Measurements from ENCODE around the gene SH3TC2. TPM values are rescaled to one million over a fixed set of nuclear protein-coding genes. Genes with fewer than 3 reads are reported as not detected.

SH3TC2 gene
- polyA plus RNA-seq, 1 of the 3 experiments (the other 2 are of a cell fraction) = 1.1 TPM

GRCh38 chr5:148970876-148971275 lies 92.0 kb downstream of the SH3TC2 start:
- no peaks in the 10 kb centered on the region for H3K79me2 ChIP-seq (ENCODE audit: insufficient read depth)
- ChIA-PET CTCF (interaction anchor here (1.0 to 2.0 kb wide), 3 partner anchors 13 to 229 kb away, joined by 3 to 6 read pairs (median 4); no protein-coding TSS in a partner anchor), POLR2A (no interaction called here)
- H3K9me3 ChIP-seq = no peaks in the 10 kb centered on the region
- no peaks in the 10 kb centered on the region for H3K9me2 ChIP-seq
- H4K20me1 ChIP-seq (ENCODE audit: insufficient read depth) = no peaks in the 10 kb centered on the region
- H3K4me3 ChIP-seq (ENCODE audit: low read depth in 2 of 2, low read length in 1 of 2) = no peak overlapping the region
- H3K27ac ChIP-seq (ENCODE audit: low read depth in 2 of 2, low read length in 1 of 2) = peak overlapping the region in 1 of 2 experiments; percentile 92; a peak in 1 of 4 replicates
- peaks cover 13 to 45% of the 10 kb centered on the region in 2 experiments for H3K4me1 ChIP-seq (ENCODE audit: control insufficient read depth in 1 of 2, insufficient read depth in 2 of 2, low read depth in 1 of 2, low read length in 1 of 2)
- H3K4me2 ChIP-seq = no peak overlapping the region
- peaks cover 28% of the 10 kb centered on the region for H3F3A ChIP-seq (replicated peaks; ENCODE audit: insufficient read depth)
- H3K9ac ChIP-seq = no peak overlapping the region
- no peak for TF ChIP-seq JUND (IDR thresholded peaks at IDR 0.05)
- no peak for TF ChIP-seq TCF12 (IDR thresholded peaks at IDR 0.05)
- TF ChIP-seq, protein P1, sequence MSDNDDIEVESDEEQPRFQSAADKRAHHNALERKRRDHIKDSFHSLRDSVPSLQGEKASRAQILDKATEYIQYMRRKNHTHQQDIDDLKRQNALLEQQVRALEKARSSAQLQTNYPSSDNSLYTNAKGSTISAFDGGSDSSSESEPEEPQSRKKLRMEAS (IDR thresholded peaks at IDR 0.05; ENCODE audit: low read depth) = no peak
- TF ChIP-seq REST (IDR thresholded peaks at IDR 0.05; ENCODE audit: low read depth, low read length) = no peak
- no peak for TF ChIP-seq FOXJ3 (CRISPR knock-in tag; IDR thresholded peaks at IDR 0.05)
- no peak for TF ChIP-seq SMC3 (IDR thresholded peaks at IDR 0.05; ENCODE audit: low read depth, low read length)
- TF ChIP-seq FOXM1 (IDR thresholded peaks at IDR 0.05; ENCODE audit: low read depth) = no peak
- TF ChIP-seq IRF3 (IDR thresholded peaks at IDR 0.05; ENCODE audit: low read depth, low read length) = no peak
- TF ChIP-seq, protein P2, sequence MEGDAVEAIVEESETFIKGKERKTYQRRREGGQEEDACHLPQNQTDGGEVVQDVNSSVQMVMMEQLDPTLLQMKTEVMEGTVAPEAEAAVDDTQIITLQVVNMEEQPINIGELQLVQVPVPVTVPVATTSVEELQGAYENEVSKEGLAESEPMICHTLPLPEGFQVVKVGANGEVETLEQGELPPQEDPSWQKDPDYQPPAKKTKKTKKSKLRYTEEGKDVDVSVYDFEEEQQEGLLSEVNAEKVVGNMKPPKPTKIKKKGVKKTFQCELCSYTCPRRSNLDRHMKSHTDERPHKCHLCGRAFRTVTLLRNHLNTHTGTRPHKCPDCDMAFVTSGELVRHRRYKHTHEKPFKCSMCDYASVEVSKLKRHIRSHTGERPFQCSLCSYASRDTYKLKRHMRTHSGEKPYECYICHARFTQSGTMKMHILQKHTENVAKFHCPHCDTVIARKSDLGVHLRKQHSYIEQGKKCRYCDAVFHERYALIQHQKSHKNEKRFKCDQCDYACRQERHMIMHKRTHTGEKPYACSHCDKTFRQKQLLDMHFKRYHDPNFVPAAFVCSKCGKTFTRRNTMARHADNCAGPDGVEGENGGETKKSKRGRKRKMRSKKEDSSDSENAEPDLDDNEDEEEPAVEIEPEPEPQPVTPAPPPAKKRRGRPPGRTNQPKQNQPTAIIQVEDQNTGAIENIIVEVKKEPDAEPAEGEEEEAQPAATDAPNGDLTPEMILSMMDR (IDR thresholded peaks at IDR 0.05) = no peak
- TF ChIP-seq, protein P3, sequence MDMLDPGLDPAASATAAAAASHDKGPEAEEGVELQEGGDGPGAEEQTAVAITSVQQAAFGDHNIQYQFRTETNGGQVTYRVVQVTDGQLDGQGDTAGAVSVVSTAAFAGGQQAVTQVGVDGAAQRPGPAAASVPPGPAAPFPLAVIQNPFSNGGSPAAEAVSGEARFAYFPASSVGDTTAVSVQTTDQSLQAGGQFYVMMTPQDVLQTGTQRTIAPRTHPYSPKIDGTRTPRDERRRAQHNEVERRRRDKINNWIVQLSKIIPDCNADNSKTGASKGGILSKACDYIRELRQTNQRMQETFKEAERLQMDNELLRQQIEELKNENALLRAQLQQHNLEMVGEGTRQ (IDR thresholded peaks at IDR 0.05; ENCODE audit: borderline replicate concordance, low read depth, low read length) = no peak
- no peak for TF ChIP-seq ZBTB33 (IDR thresholded peaks at IDR 0.05; ENCODE audit: borderline replicate concordance, low read depth)
- TF ChIP-seq TAF1 (IDR thresholded peaks at IDR 0.05; ENCODE audit: borderline replicate concordance, low read depth, low read length) = no peak
- no peak for TF ChIP-seq ELF1 (IDR thresholded peaks at IDR 0.05)
- no peak for TF ChIP-seq EP300 (IDR thresholded peaks at IDR 0.05; ENCODE audit: borderline replicate concordance in 1 of 2, low read depth in 1 of 2, low read length in 1 of 2)
- no peak overlapping the region for H2AFZ ChIP-seq (ENCODE audit: low read depth)
- H3K27me3 ChIP-seq (ENCODE audit: insufficient read depth) = no peaks in the 10 kb centered on the region
- no peak for DNase-seq
- WGBS (ENCODE audit: low lambda C conversion rate) = 93% methylated on average over 3 of the region's 3 CpGs
- no peaks in the 10 kb centered on the region for H3K36me3 ChIP-seq (replicated peaks in 1 of 2; ENCODE audit: control insufficient read depth in 1 of 2, insufficient read depth in 2 of 2, low read length in 1 of 2)

All from SK-N-SH (cell line).